GM18868 (cell line): ENCODE measurements around the gene LONRF2.
"Not testable (repeated sequence)": the region's sequence is repeated elsewhere in the genome, so short reads cannot be mapped to it uniquely, and the experiment has no call there.

Source experiments
- ATAC-seq: cut with Tn5 transposase; IDR thresholded peaks from one replicate; pipeline ENCODE4 v1.9.1; 2021; ENCODE audit warnings: mild to moderate bottlenecking, moderate library complexity; ENCODE audit not compliant: unreplicated experiment

LONRF2 gene

GRCh38 chr2:100256416-100256815 lies 65.9 kb downstream of the LONRF2 start:
- ATAC-seq: no peak

GRCh38 chr2:100254646-100255210 lies 67.6 kb downstream of the LONRF2 start:
- no peak for ATAC-seq

- no peak for ATAC-seq
These were observed 68.5 kb downstream of the LONRF2 start for GRCh38 chr2:100253786-100254185.

GRCh38 chr2:100252811-100253698 lies 69.2 kb downstream of the LONRF2 start:
- no peak for ATAC-seq

GRCh38 chr2:100250645-100251044 lies 71.7 kb downstream of the LONRF2 start:
- no peak for ATAC-seq

- ATAC-seq: no peak
These were observed 73.3 kb downstream of the LONRF2 start for GRCh38 chr2:100248971-100249370.

GRCh38 chr2:100248556-100248955 lies 73.7 kb downstream of the LONRF2 start:
- not testable (repeated sequence) for ATAC-seq

GRCh38 chr2:100248044-100248330 lies 74.3 kb downstream of the LONRF2 start:
- peak; percentile 14 for ATAC-seq

GRCh38 chr2:100247256-100248043 lies 74.9 kb downstream of the LONRF2 start:
- peak; percentile 82 for ATAC-seq

- no peak for ATAC-seq
These were observed 75.8 kb downstream of the LONRF2 start for GRCh38 chr2:100246163-100247145.

- no peak for ATAC-seq
These were observed 76.6 kb downstream of the LONRF2 start for GRCh38 chr2:100245681-100246080.

- no peak for ATAC-seq
These were observed 77.3 kb downstream of the LONRF2 start for GRCh38 chr2:100244881-100245605.

GRCh38 chr2:100243631-100244030 lies 78.7 kb downstream of the LONRF2 start:
- no peak for ATAC-seq

- no peak for ATAC-seq
These were observed 79.2 kb downstream of the LONRF2 start for GRCh38 chr2:100242891-100243619.

- no peak for ATAC-seq
These were observed 79.8 kb downstream of the LONRF2 start for GRCh38 chr2:100242476-100242875.

GRCh38 chr2:100241236-100241635 lies 81.1 kb downstream of the LONRF2 start:
- no peak for ATAC-seq

GRCh38 chr2:100240386-100240785 lies 81.9 kb downstream of the LONRF2 start:
- ATAC-seq: no peak

GRCh38 chr2:100239486-100240210 lies 82.7 kb downstream of the LONRF2 start:
- no peak for ATAC-seq

GRCh38 chr2:100238471-100238870 lies 83.8 kb downstream of the LONRF2 start:
- no peak for ATAC-seq
